PFSK-1 (cell line): Measurements from ENCODE around the gene ZNF217.

Experiments
- FOXP2 ChIP-seq: optimal IDR thresholded peaks from 2 replicates; pipeline ENCODE3; 2011; ENCODE audit warnings: borderline replicate concordance, control low read depth, inconsistent platforms; ENCODE audit not compliant: insufficient read depth; ENCODE audit errors: extremely low read length, extremely low read depth
- POLR2AphosphoS5 ChIP-seq: IDR thresholded peaks from 2 replicates; pipeline ENCODE4 v1.6.1; 2012; ENCODE audit warnings: low read depth, mild to moderate bottlenecking, control low read depth, low read length, moderate library complexity
- SIN3A ChIP-seq: IDR thresholded peaks from 2 replicates; pipeline ENCODE4 v1.6.1; 2012; ENCODE audit warnings: mild to moderate bottlenecking, low read length, moderate library complexity, borderline replicate concordance; ENCODE audit not compliant: insufficient read depth
- TAF1 ChIP-seq: IDR thresholded peaks from 2 replicates; pipeline ENCODE4 v1.6.1; 2012; ENCODE audit warnings: low read length, control low read depth, borderline replicate concordance; ENCODE audit not compliant: insufficient read depth
- TF ChIP-seq, protein P1 (sequence below), 2 experiments: IDR thresholded peaks; 2 replicates each; pipeline versions ENCODE4 v1.6.1 to v1.8.0; 2011 to 2012; ENCODE audit warnings: low read depth in 2 of 2, low read length in 2 of 2, control low read depth in 1 of 2, inconsistent platforms in 1 of 2, mild to moderate bottlenecking in 1 of 2, moderate library complexity in 1 of 2; ENCODE audit not compliant: insufficient read depth in 1 of 2

DNA sequence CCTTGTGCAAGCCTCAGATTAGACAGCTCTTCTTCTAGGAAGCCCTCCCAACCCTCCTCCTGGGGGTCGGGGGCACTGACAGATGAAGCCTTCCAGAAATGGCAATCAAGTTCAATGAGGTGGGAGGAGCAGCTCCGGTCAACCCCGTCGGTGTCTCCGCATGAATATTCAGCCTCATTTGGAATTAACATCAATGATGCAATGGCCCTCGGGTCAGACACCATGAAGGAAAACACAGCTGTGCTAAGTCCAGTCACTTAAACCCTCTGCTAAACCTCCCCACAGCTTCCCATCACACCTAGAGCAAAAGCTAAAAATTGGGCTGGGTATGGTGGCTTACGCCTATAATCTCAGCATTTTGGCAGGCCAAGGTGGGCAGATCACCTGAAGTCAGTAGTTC, 36.5 kb downstream of the ZNF217 start:
- no peak for TF ChIP-seq POLR2AphosphoS5
- TF ChIP-seq TAF1, result no peak
- TF ChIP-seq, protein P1, sequence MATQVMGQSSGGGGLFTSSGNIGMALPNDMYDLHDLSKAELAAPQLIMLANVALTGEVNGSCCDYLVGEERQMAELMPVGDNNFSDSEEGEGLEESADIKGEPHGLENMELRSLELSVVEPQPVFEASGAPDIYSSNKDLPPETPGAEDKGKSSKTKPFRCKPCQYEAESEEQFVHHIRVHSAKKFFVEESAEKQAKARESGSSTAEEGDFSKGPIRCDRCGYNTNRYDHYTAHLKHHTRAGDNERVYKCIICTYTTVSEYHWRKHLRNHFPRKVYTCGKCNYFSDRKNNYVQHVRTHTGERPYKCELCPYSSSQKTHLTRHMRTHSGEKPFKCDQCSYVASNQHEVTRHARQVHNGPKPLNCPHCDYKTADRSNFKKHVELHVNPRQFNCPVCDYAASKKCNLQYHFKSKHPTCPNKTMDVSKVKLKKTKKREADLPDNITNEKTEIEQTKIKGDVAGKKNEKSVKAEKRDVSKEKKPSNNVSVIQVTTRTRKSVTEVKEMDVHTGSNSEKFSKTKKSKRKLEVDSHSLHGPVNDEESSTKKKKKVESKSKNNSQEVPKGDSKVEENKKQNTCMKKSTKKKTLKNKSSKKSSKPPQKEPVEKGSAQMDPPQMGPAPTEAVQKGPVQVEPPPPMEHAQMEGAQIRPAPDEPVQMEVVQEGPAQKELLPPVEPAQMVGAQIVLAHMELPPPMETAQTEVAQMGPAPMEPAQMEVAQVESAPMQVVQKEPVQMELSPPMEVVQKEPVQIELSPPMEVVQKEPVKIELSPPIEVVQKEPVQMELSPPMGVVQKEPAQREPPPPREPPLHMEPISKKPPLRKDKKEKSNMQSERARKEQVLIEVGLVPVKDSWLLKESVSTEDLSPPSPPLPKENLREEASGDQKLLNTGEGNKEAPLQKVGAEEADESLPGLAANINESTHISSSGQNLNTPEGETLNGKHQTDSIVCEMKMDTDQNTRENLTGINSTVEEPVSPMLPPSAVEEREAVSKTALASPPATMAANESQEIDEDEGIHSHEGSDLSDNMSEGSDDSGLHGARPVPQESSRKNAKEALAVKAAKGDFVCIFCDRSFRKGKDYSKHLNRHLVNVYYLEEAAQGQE (IDR thresholded peaks at IDR 0.05; ENCODE audit: insufficient read depth in 1 of 2, low read depth in 2 of 2, low read length in 2 of 2), result no peak
- TF ChIP-seq SIN3A, result no peak
- no peak for TF ChIP-seq FOXP2
